ENCODE data around the gene RNF175.
A peak's percentile ranks its signal among the peaks of the same experiment; 100 is the strongest.

RNF175 gene

GRCh38 chr4:153790500-153790865, 30.7 kb upstream of the RNF175 start:
- peak overlapping the region; percentile 65 for H3K4me3 ChIP-seq
- no peak for DNase-seq (ENCODE audit: low spot score)
- TF ChIP-seq CTCF (IDR thresholded peaks at IDR 0.05): no peak
- H3K27ac ChIP-seq: peak overlapping the region in 1 of 2 donors; percentile 15

DNA sequence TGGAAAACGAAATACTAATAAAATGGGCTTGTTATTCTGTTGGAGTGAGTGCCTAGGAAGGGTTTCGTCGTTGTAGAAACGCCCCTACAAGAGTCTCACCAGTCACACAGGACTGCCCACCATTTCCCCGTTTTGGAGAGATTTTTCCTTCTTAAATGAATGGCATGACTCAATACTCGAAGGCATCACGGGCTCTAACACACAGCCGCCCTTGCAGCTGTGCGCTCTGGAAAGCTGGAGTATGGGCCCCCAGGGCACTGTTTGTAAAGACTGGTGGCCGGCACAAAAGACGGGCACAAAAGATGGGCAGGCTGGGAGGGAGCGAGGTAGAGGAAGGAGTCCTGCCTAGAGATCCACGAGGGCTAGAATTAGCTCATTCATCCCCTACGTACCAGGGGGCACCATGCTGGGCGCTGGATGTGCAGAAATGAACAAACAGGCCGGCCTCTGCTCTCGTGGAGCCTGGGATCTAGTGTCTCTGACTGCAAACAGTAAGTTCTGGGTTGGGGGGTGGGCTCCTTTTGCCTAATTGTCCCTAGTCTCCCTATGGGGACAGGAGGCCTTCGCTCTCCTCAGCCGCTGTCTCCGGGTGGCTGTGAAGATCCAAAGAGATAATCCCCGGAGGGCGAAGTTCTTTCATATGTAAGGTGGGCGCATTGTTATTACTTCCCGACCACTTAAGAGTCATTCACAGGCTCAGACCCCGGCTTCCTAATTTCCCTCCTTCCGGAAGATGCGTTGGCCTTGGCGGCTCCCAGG, 30.1 kb upstream of the RNF175 start:
- no peak overlapping the region for H3K27ac ChIP-seq
- DNase-seq (ENCODE audit: low spot score): no peak
- peak overlapping the region; percentile 66 for H3K4me3 ChIP-seq
- TF ChIP-seq CTCF (IDR thresholded peaks at IDR 0.05): no peak

DNA sequence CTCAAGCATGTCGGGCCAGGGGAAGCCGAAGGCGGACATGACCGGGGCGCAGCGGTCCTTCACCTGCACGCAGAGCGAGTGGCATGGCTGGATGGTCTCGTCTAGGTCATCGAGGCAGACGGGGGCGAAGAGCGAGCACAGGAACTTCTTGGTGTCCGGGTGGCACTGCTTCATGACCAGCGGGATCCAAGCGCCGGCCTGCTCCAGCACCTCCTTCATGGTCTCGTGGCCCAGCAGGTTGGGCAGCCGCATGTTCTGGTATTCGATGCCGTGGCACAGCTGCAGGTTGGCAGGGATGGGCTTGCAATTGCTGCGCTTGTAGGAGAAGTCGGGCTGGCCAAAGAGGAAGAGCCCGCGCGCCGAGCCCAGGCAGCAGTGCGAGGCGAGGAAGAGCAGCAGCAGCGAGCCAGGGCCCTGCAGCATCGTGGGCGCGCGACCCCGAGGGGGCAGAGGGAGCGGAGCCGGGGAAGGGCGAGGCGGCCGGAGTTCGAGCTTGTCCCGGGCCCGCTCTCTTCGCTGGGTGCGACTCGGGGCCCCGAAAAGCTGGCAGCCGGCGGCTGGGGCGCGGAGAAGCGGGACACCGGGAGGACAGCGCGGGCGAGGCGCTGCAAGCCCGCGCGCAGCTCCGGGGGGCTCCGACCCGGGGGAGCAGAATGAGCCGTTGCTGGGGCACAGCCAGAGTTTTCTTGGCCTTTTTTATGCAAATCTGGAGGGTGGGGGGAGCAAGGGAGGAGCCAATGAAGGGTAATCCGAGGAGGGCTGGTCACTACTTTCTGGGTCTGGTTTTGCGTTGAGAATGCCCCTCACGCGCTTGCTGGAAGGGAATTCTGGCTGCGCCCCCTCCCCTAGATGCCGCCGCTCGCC, 28.8 kb upstream of the RNF175 start, which contains the start of gene SFRP2:
SFRP2 (minus strand) TSS at position 671 of the 864 bp plus-strand sequence; CDS start at position 423, 248 bp downstream.
- Histone ChIP-seq H3K27ac (peak within 1 kb of the TSS in 1 of 2 donors; percentile 41), H3K4me3 (peak within 1 kb of the TSS; percentile 66)
- no peak for TF ChIP-seq CTCF (IDR thresholded peaks at IDR 0.05)
- DNase-seq (ENCODE audit: low spot score): no peak

DNA sequence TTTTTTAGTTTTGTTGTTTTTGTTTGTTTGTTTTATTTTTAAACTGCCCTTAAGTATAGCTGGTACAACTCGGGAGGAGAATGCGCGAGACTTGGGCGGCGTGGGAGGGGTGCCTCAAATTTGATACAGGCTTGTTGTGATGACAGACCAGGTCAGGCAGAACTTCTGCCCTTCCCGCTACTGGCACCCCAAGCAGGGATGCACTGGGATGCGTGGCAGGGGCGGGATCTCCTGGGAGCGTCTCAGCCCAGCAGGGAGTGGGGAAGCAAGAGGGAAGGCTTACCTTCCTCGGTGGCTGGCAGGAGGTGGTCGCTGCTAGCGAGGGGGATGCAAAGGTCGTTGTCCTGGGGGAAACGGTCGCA, 28.2 kb upstream of the RNF175 start:
- no peak for DNase-seq (ENCODE audit: low spot score)
- no peak for TF ChIP-seq CTCF (IDR thresholded peaks at IDR 0.05)
- peak overlapping the region; percentile 66 for H3K4me3 ChIP-seq
- peak overlapping the region in 1 of 2 donors; percentile 41 for H3K27ac ChIP-seq

DNA sequence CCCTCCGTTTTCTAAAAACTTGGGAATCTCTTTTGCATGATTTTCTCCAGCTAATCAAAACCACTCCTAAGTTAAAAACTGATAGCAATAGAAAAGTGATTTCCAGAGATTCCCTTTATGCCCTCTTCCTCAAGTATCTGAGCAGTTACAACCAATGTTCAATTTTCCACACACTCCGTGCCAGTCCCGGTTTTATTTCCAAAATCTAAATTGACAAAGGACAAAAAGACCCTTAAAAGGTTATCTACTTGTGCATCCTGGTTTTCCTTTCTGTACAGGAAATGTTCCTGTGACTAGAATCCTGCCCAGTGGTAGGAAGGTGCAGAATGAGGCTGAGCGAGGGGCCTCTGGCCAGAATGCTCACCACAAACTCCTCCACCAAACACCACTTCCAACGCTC, 27.8 kb upstream of the RNF175 start:
- no peak for DNase-seq (ENCODE audit: low spot score)
- H3K27ac ChIP-seq: no peak overlapping the region
- no peak for TF ChIP-seq CTCF (IDR thresholded peaks at IDR 0.05)
- peak overlapping the region; percentile 66 for H3K4me3 ChIP-seq

GRCh38 chr4:153787061-153787560, 27.3 kb upstream of the RNF175 start:
- Histone ChIP-seq H3K4me3 (peak overlapping the region; percentile 66), H3K27ac (no peak overlapping the region)
- no peak for DNase-seq (ENCODE audit: low spot score)
- no peak for TF ChIP-seq CTCF (IDR thresholded peaks at IDR 0.05)

Measured in coronary artery (tissue), 2 donors.